Adipose tissue (tissue), 3 donors: ENCODE results near the gene NODAL. TPM values are rescaled to one million over a fixed set of nuclear protein-coding genes. Genes with fewer than 3 reads are reported as not detected.

Source experiments
- H3K27ac ChIP-seq: one replicate; pipeline ENCODE4 v1.5.1; 2013; ENCODE audit warnings: low read depth, low read length
- WGBS, 3 donors: extraction: QIAGEN DNeasy Blood & Tissue Kit; methylation state at CpG; one replicate each; pipeline ENCODE4 v1.1.7; 2013; 5-methylcytosine and 5-hydroxymethylcytosine counted together
- polyA plus RNA-seq, 3 donors: library from polyadenylated mRNA; stranded (reverse); fragments of 200-250 nt; gene quantifications; one replicate each; pipeline ENCODE4 v1.2.3, GENCODE V29; 2013
- donor health status: healthy with polysubstance abuse.
- donor health status: Bipolar disorder and iron deficiency.
- donor health status: healthy.

The NODAL gene
- polyA plus RNA-seq, 3 donors, result 0.04 TPM; not detected in 2

- 3 to 5% (median 5%) methylated on average over 69 of the region's 69 CpGs for WGBS, 3 donors
- no peak overlapping the region for H3K27ac ChIP-seq
Measured at GRCh38 chr10:70440296-70441160, 953 bp downstream of the NODAL start.

GRCh38 chr10:70437721-70438120 lies 3.8 kb downstream of the NODAL start:
- WGBS, 3 donors, result 42 to 75% (median 71%) methylated on average over 5 of the region's 5 CpGs
- no peak overlapping the region for H3K27ac ChIP-seq

- WGBS, 3 donors, result 92 to 93% (median 93%) methylated on average over 19 of the region's 19 CpGs
- no peak overlapping the region for H3K27ac ChIP-seq
Measured at GRCh38 chr10:70435241-70436085, 6.0 kb downstream of the NODAL start.

- H3K27ac ChIP-seq, result no peak overlapping the region
- 67 to 86% (median 76%) methylated on average over 9 of the region's 9 CpGs for WGBS, 3 donors
Measured at GRCh38 chr10:70433581-70434280, 7.8 kb downstream of the NODAL start.

GRCh38 chr10:70432561-70433263 lies 8.8 kb downstream of the NODAL start:
- no peak overlapping the region for H3K27ac ChIP-seq
- 46 to 80% (median 50%) methylated on average over 6 of the region's 6 CpGs for WGBS, 3 donors

GRCh38 chr10:70432101-70432500 lies 9.4 kb downstream of the NODAL start:
- 49 to 70% (median 70%) methylated on average over 4 of the region's 4 CpGs for WGBS, 3 donors
- no peak overlapping the region for H3K27ac ChIP-seq

GRCh38 chr10:70430493-70431445 lies 10.7 kb downstream of the NODAL start:
- WGBS, 3 donors, result 42 to 53% (median 48%) methylated on average over 6 of the region's 6 CpGs
- H3K27ac ChIP-seq, result no peak overlapping the region

GRCh38 chr10:70426823-70427222 lies 14.7 kb downstream of the NODAL start:
- WGBS, 3 donors, result 92 to 96% (median 93%) methylated on average over 3 of the region's 3 CpGs

GRCh38 chr10:70425096-70425495 lies 16.4 kb downstream of the NODAL start:
- 72 to 88% (median 78%) methylated on average over 3 of the region's 3 CpGs for WGBS, 3 donors
- H3K27ac ChIP-seq, result no peak overlapping the region

More at GRCh38 chr10:70426823-70427222, 14.7 kb downstream of the NODAL start:
- H3K27ac ChIP-seq, result no peak overlapping the region

- 88 to 92% (median 89%) methylated on average over 3 of the region's 3 CpGs for WGBS, 3 donors
- no peak overlapping the region for H3K27ac ChIP-seq
Measured at GRCh38 chr10:70424320-70424719, 17.2 kb downstream of the NODAL start.

- WGBS, 3 donors, result 95 to 99% (median 97%) methylated on average over 3 of the region's 3 CpGs
- H3K27ac ChIP-seq, result no peak overlapping the region
Measured at GRCh38 chr10:70418713-70419112, 22.8 kb downstream of the NODAL start.

- no peak overlapping the region for H3K27ac ChIP-seq
- 86 to 96% (median 92%) methylated on average over 1 of the region's 1 CpG for WGBS, 3 donors
Measured at GRCh38 chr10:70418229-70418628, 23.3 kb downstream of the NODAL start.

- H3K27ac ChIP-seq, result no peak overlapping the region
- 94 to 98% (median 97%) methylated on average over 1 of the region's 1 CpG for WGBS, 3 donors
Measured at GRCh38 chr10:70417568-70417967, 23.9 kb downstream of the NODAL start.

- 82 to 97% (median 93%) methylated on average over 4 of the region's 4 CpGs for WGBS, 3 donors
- no peak overlapping the region for H3K27ac ChIP-seq
Measured at GRCh38 chr10:70412356-70412755, 29.1 kb downstream of the NODAL start.

- 40 to 76% (median 42%) methylated on average over 1 of the region's 1 CpG for WGBS, 3 donors
- no peak overlapping the region for H3K27ac ChIP-seq
Measured at GRCh38 chr10:70410608-70411007, 30.9 kb downstream of the NODAL start.

GRCh38 chr10:70409772-70410171 lies 31.7 kb downstream of the NODAL start:
- WGBS, 3 donors, result 95 to 100% (median 97%) methylated on average over 3 of the region's 3 CpGs

More at GRCh38 chr10:70409772-70410171, 31.7 kb downstream of the NODAL start:
- no peak overlapping the region for H3K27ac ChIP-seq
